B cell (primary cell): ENCODE measurements around the gene AGRN. TPM values are rescaled to one million over a fixed set of nuclear protein-coding genes. Genes with fewer than 3 reads are reported as not detected.

ENCODE experiments used
- ATAC-seq: fragments of 200-7000 bp; cut with Tn5 transposase; one replicate; pipeline ENCODE4 v1.10.0; 2021; ENCODE audit warnings: low read depth, mild to moderate bottlenecking, moderate number of reproducible peaks, moderate library complexity
- CTCF ChIA-PET: fragments of 350-600 bp; sonication (Branson Sonifier 250); formaldehyde crosslinking; loops from one replicate; lab custom pipeline; 2021; ENCODE audit warnings: antibody characterized with exemption, inconsistent platforms; lab: Charles Lee
- POLR2A ChIA-PET: fragments of 350-600 bp; sonication (Branson Sonifier 250); formaldehyde crosslinking; loops from one replicate; lab custom pipeline; 2021; ENCODE audit warnings: antibody characterized with exemption; lab: Charles Lee
- DNase-seq: peaks from one replicate; pipeline ENCODE4 v3.0.0; 2013
- H2AFZ ChIP-seq: 2 replicates; pipeline ENCODE4 v1.6.1; 2012; ENCODE audit warnings: mild to moderate bottlenecking, low read depth, low read length; ENCODE audit not compliant: insufficient read depth, poor library complexity, severe bottlenecking
- H3K27ac ChIP-seq, 2 donors: 1 replicate in 1 of 2; 2 replicates in 1 of 2; pipeline ENCODE4 v1.5.1; 2012 to 2013; ENCODE audit warnings: low read length in 2 of 2, mild to moderate bottlenecking in 2 of 2, moderate library complexity in 1 of 2
- H3K27me3 ChIP-seq, 4 experiments: fragments of 200-600 bp in 1 of 4; sonication (generic) in 1 of 4; replicated peaks in 1 of 4; 1 replicate in 2 of 4; 2 replicates in 2 of 4; pipeline versions ENCODE4 v1.6.1 to v1.7.0; 2013 to 2016; ENCODE audit warnings: low read length in 3 of 4, mild to moderate bottlenecking in 2 of 4, mixed read lengths in 1 of 4, moderate library complexity in 1 of 4; ENCODE audit not compliant: insufficient read depth in 4 of 4, control insufficient read depth in 3 of 4; ENCODE audit errors: control extremely low read depth in 1 of 4
- H3K36me3 ChIP-seq, 2 experiments: replicated peaks in 1 of 2; 1 replicate in 1 of 2; 2 replicates in 1 of 2; pipeline versions ENCODE4 v1.6.1 to v1.7.1; 2013; ENCODE audit warnings: low read length in 1 of 2; ENCODE audit not compliant: insufficient read depth in 2 of 2, control insufficient read depth in 1 of 2; ENCODE audit errors: control extremely low read depth in 1 of 2, extremely low read depth in 1 of 2
- H3K4me1 ChIP-seq, 2 donors: fragments of 200-600 bp in 1 of 2; sonication (generic) in 1 of 2; 1 replicate in 1 of 2; 2 replicates in 1 of 2; pipeline versions ENCODE4 v1.5.1 to v1.6.1; 2013 to 2017; ENCODE audit warnings: low read length in 2 of 2; ENCODE audit not compliant: control insufficient read depth in 2 of 2, insufficient read depth in 2 of 2
- H3K4me2 ChIP-seq: replicated peaks from 2 replicates; pipeline ENCODE3; 2012; ENCODE audit warnings: mild to moderate bottlenecking, low read depth, low read length; ENCODE audit not compliant: poor library complexity, severe bottlenecking
- H3K4me3 ChIP-seq, 5 experiments: fragments of 200-600 bp in 1 of 5; sonication (generic) in 1 of 5; 1 replicate in 3 of 5; 2 replicates in 2 of 5; pipeline versions ENCODE4 v1.5.1 to v1.7.0; 2011 to 2016; ENCODE audit warnings: low read length in 4 of 5, mild to moderate bottlenecking in 4 of 5, low read depth in 2 of 5, control low read depth in 1 of 5, moderate library complexity in 1 of 5; ENCODE audit not compliant: insufficient read depth in 1 of 5; ENCODE audit errors: control extremely low read depth in 1 of 5, extremely low read depth in 1 of 5
- H3K79me2 ChIP-seq: fragments of 200-600 bp; sonication (generic); one replicate; pipeline ENCODE4 v1.6.0; 2016; ENCODE audit warnings: low read length; ENCODE audit not compliant: control insufficient read depth, insufficient read depth
- H3K9ac ChIP-seq: fragments of 200-600 bp; sonication (generic); 2 replicates; pipeline ENCODE4 v1.6.1; 2017; ENCODE audit warnings: mild to moderate bottlenecking, low read length, moderate library complexity
- H3K9me3 ChIP-seq, 3 donors: one replicate each; pipeline versions ENCODE4 v1.6.1 to v1.7.1; 2013; ENCODE audit warnings: low read length in 2 of 3; ENCODE audit not compliant: control insufficient read depth in 2 of 3, insufficient read depth in 1 of 3; ENCODE audit errors: control extremely low read depth in 1 of 3
- H4K20me1 ChIP-seq: 2 replicates; pipeline ENCODE4 v1.6.0; 2012; ENCODE audit warnings: mild to moderate bottlenecking, low read length; ENCODE audit not compliant: insufficient read depth, control insufficient read depth, poor library complexity, severe bottlenecking
- H3K27ac Mint-ChIP-seq: one replicate; pipeline ENCODE4 v1.8.0; 2021; ENCODE audit warnings: mixed read lengths
- H3K27me3 Mint-ChIP-seq: one replicate; pipeline ENCODE4 v1.8.0; 2021; ENCODE audit warnings: mixed read lengths
- H3K4me1 Mint-ChIP-seq: one replicate; pipeline ENCODE4 v1.8.0; 2021; ENCODE audit warnings: mixed read lengths
- H3K4me3 Mint-ChIP-seq: one replicate; pipeline ENCODE4 v1.8.0; 2021; ENCODE audit warnings: mixed read lengths
- H3K9me3 Mint-ChIP-seq: one replicate; pipeline ENCODE4 v1.8.0; 2022; ENCODE audit warnings: mixed read lengths; ENCODE audit not compliant: insufficient read depth
- EZH2 ChIP-seq: IDR thresholded peaks from 2 replicates; pipeline ENCODE4 v1.6.1; 2012; ENCODE audit warnings: borderline replicate concordance, low read depth, mild to moderate bottlenecking, moderate library complexity, low read length; ENCODE audit not compliant: insufficient read depth, poor library complexity, severe bottlenecking
- WGBS: methylation state at CpG from one replicate; pipeline ENCODE4 v1.1.5; 2013; ENCODE audit warnings: missing lambda C conversion rate; ENCODE audit not compliant: insufficient coverage; 5-methylcytosine and 5-hydroxymethylcytosine counted together
- intact Hi-C: fragments of 100-400 bp; cut with micrococcal nuclease; formaldehyde crosslinking; loops from one replicate; pipeline ENCODE4 v1.10.0; 2022
- polyA plus RNA-seq: library from polyadenylated mRNA; depleted of rRNA; stranded (reverse); fragments of >200 nt; gene quantifications from 2 replicates; pipeline ENCODE4 v1.2.3, GENCODE V29; 2012
- total RNA-seq, 2 donors: library from RNA; stranded (reverse); fragments of 120-200 nt in 1 of 2; gene quantifications; 1 replicate in 1 of 2; 2 replicates in 1 of 2; pipeline versions ENCODE4 v1.2.3 to v1.2.4, GENCODE V29; 2013 to 2022
- TF ChIP-seq, protein P1 (sequence below): fragments of 200-600 bp; IDR thresholded peaks from one replicate; pipeline ENCODE4 v1.8.0; 2022; ENCODE audit warnings: antibody characterized with exemption, mild to moderate bottlenecking

AGRN gene
- total and polyA plus RNA-seq, 2 donors (not counting 1 experiment from before 2014, with no cell fraction given): 7.3 to 31.3 TPM

DNA sequence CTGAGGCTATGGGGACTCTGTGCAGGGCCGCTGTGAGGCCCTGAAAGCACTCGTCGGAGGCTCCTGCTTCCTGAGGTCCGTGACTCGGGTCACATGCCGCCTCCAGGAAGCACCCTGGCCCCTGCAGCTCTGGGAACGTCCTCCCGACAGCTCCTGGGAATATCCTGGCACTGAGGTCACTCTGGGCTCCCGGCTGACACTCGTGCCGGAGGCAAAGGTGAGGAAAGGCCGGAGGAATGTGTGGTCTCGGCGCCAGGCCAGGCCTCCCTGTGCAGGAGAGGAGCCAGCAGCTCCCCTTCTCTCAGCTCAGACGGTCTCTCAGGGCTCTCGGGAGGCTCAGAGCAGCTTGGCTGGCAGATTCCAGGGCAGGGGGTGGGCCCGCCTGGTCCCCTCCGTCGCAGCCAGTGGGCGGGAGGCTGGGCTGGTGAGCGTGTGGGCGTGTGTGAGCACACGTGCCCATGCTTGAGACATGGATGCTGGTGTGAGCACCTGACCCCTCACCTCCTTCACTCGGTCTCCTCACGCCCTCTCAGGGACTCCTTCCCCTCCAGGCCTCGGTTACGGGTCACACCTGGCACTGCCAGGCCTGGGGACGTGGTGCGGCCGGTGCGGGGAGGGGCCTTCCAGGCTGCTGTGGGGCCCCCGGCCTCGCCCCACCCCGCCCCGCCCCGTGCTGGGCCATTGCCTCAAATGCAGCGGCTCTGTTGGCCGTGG lies 59.6 kb downstream of the AGRN start:
- Mint-ChIP-seq H3K27me3 (peaks cover 3% of the 10 kb centered on the region), H3K4me1 (peaks cover 5% of the 10 kb centered on the region), H3K9me3 (no peaks in the 10 kb centered on the region), H3K4me3 (peak overlapping the region; percentile 66), H3K27ac (no peak overlapping the region)
- WGBS: 3% methylated on average over 36 of the region's 38 CpGs
- ChIA-PET CTCF (interaction anchor here (1.5 kb wide), 1 partner anchor 60 kb away, joined by 5 read pairs; the partner anchor contains the start of gene AGRN), POLR2A (interaction anchor here (0.7 to 1.1 kb wide), 3 partner anchors 10 to 127 kb away, joined by 3 to 4 read pairs (median 4); partner anchors contain the start of gene TNFRSF18)
- ATAC-seq: peak; percentile 76
- intact Hi-C loops: no loop called here
- TF ChIP-seq, protein P1, sequence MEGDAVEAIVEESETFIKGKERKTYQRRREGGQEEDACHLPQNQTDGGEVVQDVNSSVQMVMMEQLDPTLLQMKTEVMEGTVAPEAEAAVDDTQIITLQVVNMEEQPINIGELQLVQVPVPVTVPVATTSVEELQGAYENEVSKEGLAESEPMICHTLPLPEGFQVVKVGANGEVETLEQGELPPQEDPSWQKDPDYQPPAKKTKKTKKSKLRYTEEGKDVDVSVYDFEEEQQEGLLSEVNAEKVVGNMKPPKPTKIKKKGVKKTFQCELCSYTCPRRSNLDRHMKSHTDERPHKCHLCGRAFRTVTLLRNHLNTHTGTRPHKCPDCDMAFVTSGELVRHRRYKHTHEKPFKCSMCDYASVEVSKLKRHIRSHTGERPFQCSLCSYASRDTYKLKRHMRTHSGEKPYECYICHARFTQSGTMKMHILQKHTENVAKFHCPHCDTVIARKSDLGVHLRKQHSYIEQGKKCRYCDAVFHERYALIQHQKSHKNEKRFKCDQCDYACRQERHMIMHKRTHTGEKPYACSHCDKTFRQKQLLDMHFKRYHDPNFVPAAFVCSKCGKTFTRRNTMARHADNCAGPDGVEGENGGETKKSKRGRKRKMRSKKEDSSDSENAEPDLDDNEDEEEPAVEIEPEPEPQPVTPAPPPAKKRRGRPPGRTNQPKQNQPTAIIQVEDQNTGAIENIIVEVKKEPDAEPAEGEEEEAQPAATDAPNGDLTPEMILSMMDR: no peak
- TF ChIP-seq EZH2: no peak
- H4K20me1 ChIP-seq: no peaks in the 10 kb centered on the region
- H3K79me2 ChIP-seq: no peaks in the 10 kb centered on the region
- H3K9me3 ChIP-seq: peaks cover 0 to 4% (median 0%) of the 10 kb centered on the region in 3 donors
- H3K4me3 ChIP-seq: peak overlapping the region in 4 of 5 experiments; percentile 17 to 51 (median 26)
- peak overlapping the region; percentile 89 for H3K4me2 ChIP-seq
- peaks cover 11 to 14% of the 10 kb centered on the region in 2 donors for H3K4me1 ChIP-seq
- DNase-seq: peak; percentile 78
- peak overlapping the region; percentile 80 for H2AFZ ChIP-seq
- peak overlapping the region; percentile 54 for H3K9ac ChIP-seq
- H3K27ac ChIP-seq: no peak overlapping the region
- H3K27me3 ChIP-seq: peaks cover 0 to 22% (median 4%) of the 10 kb centered on the region in 4 experiments
- H3K36me3 ChIP-seq: no peaks in the 10 kb centered on the region
